ENCODE measurements around the gene POGLUT3. TPM values are rescaled to one million over a fixed set of nuclear protein-coding genes. Genes with fewer than 3 reads are reported as not detected.

The POGLUT3 gene, protein sequence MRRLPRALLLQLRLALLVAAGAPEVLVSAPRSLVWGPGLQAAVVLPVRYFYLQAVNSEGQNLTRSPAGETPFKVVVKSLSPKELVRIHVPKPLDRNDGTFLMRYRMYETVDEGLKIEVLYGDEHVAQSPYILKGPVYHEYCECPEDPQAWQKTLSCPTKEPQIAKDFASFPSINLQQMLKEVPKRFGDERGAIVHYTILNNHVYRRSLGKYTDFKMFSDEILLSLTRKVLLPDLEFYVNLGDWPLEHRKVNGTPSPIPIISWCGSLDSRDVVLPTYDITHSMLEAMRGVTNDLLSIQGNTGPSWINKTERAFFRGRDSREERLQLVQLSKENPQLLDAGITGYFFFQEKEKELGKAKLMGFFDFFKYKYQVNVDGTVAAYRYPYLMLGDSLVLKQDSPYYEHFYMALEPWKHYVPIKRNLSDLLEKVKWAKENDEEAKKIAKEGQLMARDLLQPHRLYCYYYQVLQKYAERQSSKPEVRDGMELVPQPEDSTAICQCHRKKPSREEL
- 15.3 to 17.1 TPM (median 16.0 TPM) in 3 replicates for total RNA-seq (2021)
- Bru-seq, nascent RNA = percentile 70 among the genes with signal in this experiment
- long read RNA-seq, experiment 1, full-length matches to known transcripts = 57 of 76 reads
- long read RNA-seq, experiment 1, partial matches to known transcripts = 3 of 76 reads
- long read RNA-seq, experiment 1, other reads (novel, unspliced or antisense) = 16 of 76 reads
- long read RNA-seq, experiment 2, full-length matches to known transcripts = 6 of 20 reads
- long read RNA-seq, experiment 2, partial matches to known transcripts = 2 of 20 reads
- long read RNA-seq, experiment 2, other reads (novel, unspliced or antisense) = 12 of 20 reads
- long read RNA-seq, experiment 3, partial matches to known transcripts = 0 of 2 reads
- long read RNA-seq, experiment 3, other reads (novel, unspliced or antisense) = 2 of 2 reads

DNA sequence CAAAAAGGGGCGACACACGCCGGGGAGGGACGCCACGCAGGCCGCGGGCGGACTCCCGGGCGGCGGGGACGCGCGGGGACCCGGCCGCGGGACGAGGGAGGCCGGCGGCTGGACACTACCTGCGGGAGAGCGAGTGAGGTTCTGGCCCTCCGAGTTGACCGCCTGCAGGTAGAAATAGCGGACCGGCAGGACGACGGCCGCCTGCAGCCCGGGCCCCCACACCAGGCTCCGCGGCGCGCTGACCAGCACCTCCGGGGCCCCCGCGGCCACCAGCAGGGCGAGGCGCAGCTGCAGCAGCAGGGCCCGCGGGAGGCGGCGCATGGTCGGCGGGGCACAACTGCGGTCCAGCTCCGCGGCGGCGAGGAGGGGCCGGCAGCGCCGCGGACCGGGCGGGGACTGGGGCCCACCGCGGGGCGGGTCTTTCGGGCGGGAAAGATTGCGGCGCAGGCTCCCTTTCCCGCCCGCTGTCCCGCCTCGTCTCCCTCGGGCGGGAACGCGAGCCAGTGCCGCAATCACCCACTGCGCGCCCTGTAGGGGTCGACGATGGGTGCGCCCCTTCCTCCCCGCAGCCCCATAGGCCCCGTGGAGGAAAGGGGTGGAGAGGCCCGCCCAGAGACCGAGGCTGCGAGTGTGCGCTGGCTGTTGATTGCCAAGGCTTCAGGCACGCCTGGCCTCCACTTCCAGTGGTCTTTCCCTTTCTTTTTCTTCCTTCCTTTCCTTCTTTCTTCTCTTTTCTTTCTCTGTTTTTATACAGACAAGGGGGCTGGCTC is at the start of gene POGLUT3:
TSS of gene POGLUT3 (minus strand) at position 339 of the 770 bp plus-strand sequence. CDS start at position 321, 18 bp downstream.
- CTCF ChIA-PET = no interaction called here
- H3K4me1 Mint-ChIP-seq = peaks cover 18% of the 10 kb centered on the region
- H3K27me3 Mint-ChIP-seq (ENCODE audit: low read depth) = peaks cover 15% of the 10 kb centered on the region
- ATAC-seq = peak; percentile 66
- H3K27ac Mint-ChIP-seq = peak within 1 kb of the TSS; percentile 100
- H3K36me3 Mint-ChIP-seq = no peaks in the 10 kb centered on the region
- POLR2A ChIA-PET = interaction anchor here (0.6 to 1.0 kb wide), 2 partner anchors 104 to 276 kb away, joined by 3 read pairs; partner anchors contain the start of gene NPAT
- H3K4me3 Mint-ChIP-seq = peak within 1 kb of the TSS; percentile 99
- DNase-seq (ENCODE audit: low spot score) = peak; percentile 68
- no peaks in the 10 kb centered on the region for H3K9me3 Mint-ChIP-seq
- TF ChIP-seq TP53 (CRISPR knock-in tag; IDR thresholded peaks at IDR 0.05) (no peak), ERG (CRISPR knock-in tag; IDR thresholded peaks at IDR 0.05) (no peak), ZSCAN18 (CRISPR knock-in tag; IDR thresholded peaks at IDR 0.05) (no peak), ESRRA (CRISPR knock-in tag; IDR thresholded peaks at IDR 0.05; ENCODE audit: borderline replicate concordance) (peak; percentile 55; the same call in 1 of the 2 replicates), ETV6 (CRISPR knock-in tag; IDR thresholded peaks at IDR 0.05) (0 out of 2 replicates have a peak, but pooled peaks have one; percentile 8), NFYB (CRISPR knock-in tag; conservative IDR thresholded peaks at IDR 0.05; ENCODE audit: low read depth) (no peak), HMGXB4 (CRISPR knock-in tag; IDR thresholded peaks at IDR 0.05) (peak; percentile 71; the same call in 1 of the 2 replicates), JAZF1 (CRISPR knock-in tag; IDR thresholded peaks at IDR 0.05) (no peak), AFF4 (CRISPR knock-in tag; IDR thresholded peaks at IDR 0.05; ENCODE audit: borderline replicate concordance) (no peak), ZNF121 (CRISPR knock-in tag; IDR thresholded peaks at IDR 0.05) (no peak), FOXK1 (CRISPR knock-in tag; IDR thresholded peaks at IDR 0.05) (no peak; the same call in 1 of the 2 replicates), ATF3 (CRISPR knock-in tag; conservative IDR thresholded peaks at IDR 0.05) (no peak), AR (CRISPR knock-in tag; IDR thresholded peaks at IDR 0.05) (no peak), NR1H2 (CRISPR knock-in tag; IDR thresholded peaks at IDR 0.05) (no peak), EMX1 (CRISPR knock-in tag; IDR thresholded peaks at IDR 0.05) (no peak), SOX15 (CRISPR knock-in tag; IDR thresholded peaks at IDR 0.05) (no peak), ZBTB21 (CRISPR knock-in tag; IDR thresholded peaks at IDR 0.05; ENCODE audit: borderline replicate concordance) (no peak; the same call in 1 of the 2 replicates), OVOL2 (CRISPR knock-in tag; IDR thresholded peaks at IDR 0.05; ENCODE audit: borderline replicate concordance) (no peak), ZNF396 (CRISPR knock-in tag; IDR thresholded peaks at IDR 0.05; ENCODE audit: borderline replicate concordance) (no peak)
- TF ChIP-seq, protein P1, sequence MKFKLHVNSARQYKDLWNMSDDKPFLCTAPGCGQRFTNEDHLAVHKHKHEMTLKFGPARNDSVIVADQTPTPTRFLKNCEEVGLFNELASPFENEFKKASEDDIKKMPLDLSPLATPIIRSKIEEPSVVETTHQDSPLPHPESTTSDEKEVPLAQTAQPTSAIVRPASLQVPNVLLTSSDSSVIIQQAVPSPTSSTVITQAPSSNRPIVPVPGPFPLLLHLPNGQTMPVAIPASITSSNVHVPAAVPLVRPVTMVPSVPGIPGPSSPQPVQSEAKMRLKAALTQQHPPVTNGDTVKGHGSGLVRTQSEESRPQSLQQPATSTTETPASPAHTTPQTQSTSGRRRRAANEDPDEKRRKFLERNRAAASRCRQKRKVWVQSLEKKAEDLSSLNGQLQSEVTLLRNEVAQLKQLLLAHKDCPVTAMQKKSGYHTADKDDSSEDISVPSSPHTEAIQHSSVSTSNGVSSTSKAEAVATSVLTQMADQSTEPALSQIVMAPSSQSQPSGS (CRISPR knock-in tag; IDR thresholded peaks at IDR 0.05; ENCODE audit: borderline replicate concordance, low read depth) = no peak
